Astrocyte (in vitro differentiated cells and primary cell): ENCODE measurements around the gene TBX18. TPM values are rescaled to one million over a fixed set of nuclear protein-coding genes. Genes with fewer than 3 reads are reported as not detected.
A peak's percentile ranks its signal among the peaks of the same experiment; 100 is the strongest.

ENCODE experiments used
- DNase-seq: peaks from one replicate; pipeline ENCODE4 v3.0.0-alpha.2; 2010; ENCODE audit warnings: low read depth
- FAIRE-seq: peaks from 2 replicates; lab custom pipeline; 2011; peaks lifted over from hg19 to GRCh38; lab: Jason Lieb, UNC
- H2AFZ ChIP-seq: 2 replicates; pipeline ENCODE4 v1.6.0; 2012; ENCODE audit warnings: low read depth, low read length, inconsistent platforms
- H3K27ac ChIP-seq: 2 replicates; pipeline ENCODE4 v1.5.1; 2011; ENCODE audit warnings: low read depth, low read length, inconsistent platforms
- H3K27me3 ChIP-seq: 2 replicates; pipeline ENCODE4 v1.6.0; 2011; ENCODE audit warnings: low read length, inconsistent platforms; ENCODE audit not compliant: insufficient read depth
- H3K36me3 ChIP-seq: 2 replicates; pipeline ENCODE4 v1.5.1; 2011; ENCODE audit warnings: low read length, inconsistent platforms; ENCODE audit not compliant: insufficient read depth
- H3K4me1 ChIP-seq: 2 replicates; pipeline ENCODE4 v1.5.1; 2011; ENCODE audit warnings: low read length, inconsistent platforms; ENCODE audit not compliant: insufficient read depth
- H3K4me2 ChIP-seq: 2 replicates; pipeline ENCODE4 v1.6.0; 2012; ENCODE audit warnings: low read length, inconsistent platforms
- H3K4me3 ChIP-seq: 2 replicates; pipeline ENCODE4 v1.5.1; 2011; ENCODE audit warnings: low read depth, mild to moderate bottlenecking, low read length, inconsistent platforms; ENCODE audit not compliant: insufficient read depth
- H3K79me2 ChIP-seq: 2 replicates; pipeline ENCODE4 v1.6.0; 2012; ENCODE audit warnings: mild to moderate bottlenecking, low read length, inconsistent platforms; ENCODE audit not compliant: insufficient read depth
- H3K9ac ChIP-seq: 2 replicates; pipeline ENCODE4 v1.6.0; 2012; ENCODE audit warnings: mild to moderate bottlenecking, low read length, inconsistent platforms
- H3K9me3 ChIP-seq: 2 replicates; pipeline ENCODE4 v1.5.1; 2012; ENCODE audit warnings: low read depth, mild to moderate bottlenecking, low read length, inconsistent platforms; ENCODE audit not compliant: insufficient read depth
- H4K20me1 ChIP-seq: 2 replicates; pipeline ENCODE4 v1.6.0; 2012; ENCODE audit warnings: low read length, inconsistent platforms; ENCODE audit not compliant: insufficient read depth
- H3K27ac Mint-ChIP-seq: one replicate; pipeline ENCODE4 v1.8.0; 2021; ENCODE audit warnings: mild to moderate bottlenecking, mixed read lengths; ENCODE audit not compliant: unreplicated experiment
- H3K27me3 Mint-ChIP-seq: one replicate; pipeline ENCODE4 v1.8.0; 2021; ENCODE audit warnings: low read depth, mixed read lengths; ENCODE audit not compliant: unreplicated experiment
- H3K36me3 Mint-ChIP-seq: one replicate; pipeline ENCODE4 v1.8.0; 2021; ENCODE audit warnings: low read depth, mixed read lengths; ENCODE audit not compliant: unreplicated experiment
- H3K4me1 Mint-ChIP-seq: one replicate; pipeline ENCODE4 v1.8.0; 2021; ENCODE audit warnings: low read depth, mixed read lengths; ENCODE audit not compliant: unreplicated experiment
- H3K4me3 Mint-ChIP-seq: one replicate; pipeline ENCODE4 v1.8.0; 2021; ENCODE audit warnings: mild to moderate bottlenecking, moderate library complexity, mixed read lengths; ENCODE audit not compliant: unreplicated experiment
- H3K9me3 Mint-ChIP-seq: one replicate; pipeline ENCODE4 v1.8.0; 2021; ENCODE audit warnings: mild to moderate bottlenecking, mixed read lengths; ENCODE audit not compliant: unreplicated experiment
- CTCF ChIP-seq: IDR thresholded peaks from 2 replicates; pipeline ENCODE4 v1.5.1; 2011; ENCODE audit warnings: low read depth, mild to moderate bottlenecking, inconsistent platforms, low read length, moderate library complexity; ENCODE audit not compliant: insufficient read depth
- EZH2 ChIP-seq: IDR thresholded peaks from 2 replicates; pipeline ENCODE4 v1.6.1; 2012; ENCODE audit warnings: mild to moderate bottlenecking, low read length, inconsistent platforms; ENCODE audit not compliant: insufficient read depth
- total RNA-seq: library from RNA; stranded (reverse); gene quantifications from 2 replicates; pipeline ENCODE4 v1.2.1, GENCODE V29; 2021

Gene TBX18
- total RNA-seq, 1 donor from 2014 or later, result 12.5 TPM

- Histone ChIP-seq H3K79me2 (no peaks in the 10 kb centered on the region), H3K4me2 (no peak overlapping the region), H3K4me3 (no peak overlapping the region), H3K9ac (no peak overlapping the region), H3K36me3 (peaks cover 2% of the 10 kb centered on the region), H3K27ac (no peak overlapping the region), H3K4me1 (no peaks in the 10 kb centered on the region), H3K9me3 (no peaks in the 10 kb centered on the region), H3K27me3 (no peaks in the 10 kb centered on the region), H2AFZ (no peak overlapping the region), H4K20me1 (no peaks in the 10 kb centered on the region)
- peaks cover 7% of the 10 kb centered on the region for H3K36me3 Mint-ChIP-seq
- TF ChIP-seq CTCF (no peak), EZH2 (no peak)
- H3K4me3 Mint-ChIP-seq, result no peak overlapping the region
- DNase-seq (no peak), FAIRE-seq (no peak)
- H3K27me3 Mint-ChIP-seq, result no peaks in the 10 kb centered on the region
- H3K9me3 Mint-ChIP-seq, result peaks cover 3% of the 10 kb centered on the region
- no peak overlapping the region for H3K27ac Mint-ChIP-seq
- H3K4me1 Mint-ChIP-seq, result peaks cover 3% of the 10 kb centered on the region
Measured at GRCh38 chr6:84731901-84732300, 32.5 kb downstream of the TBX18 start.

GRCh38 chr6:84731401-84731800, 33.0 kb downstream of the TBX18 start:
- FAIRE-seq (no peak), DNase-seq (no peak)
- Histone ChIP-seq H3K4me3 (no peak overlapping the region), H3K36me3 (no peaks in the 10 kb centered on the region), H3K4me1 (no peaks in the 10 kb centered on the region), H4K20me1 (no peaks in the 10 kb centered on the region), H3K4me2 (no peak overlapping the region), H3K9me3 (no peaks in the 10 kb centered on the region), H3K9ac (no peak overlapping the region), H3K27me3 (no peaks in the 10 kb centered on the region), H3K27ac (no peak overlapping the region), H3K79me2 (no peaks in the 10 kb centered on the region), H2AFZ (no peak overlapping the region)
- no peak overlapping the region for H3K4me3 Mint-ChIP-seq
- no peaks in the 10 kb centered on the region for H3K27me3 Mint-ChIP-seq
- H3K27ac Mint-ChIP-seq, result no peak overlapping the region
- no peaks in the 10 kb centered on the region for H3K9me3 Mint-ChIP-seq
- H3K36me3 Mint-ChIP-seq, result peaks cover 2% of the 10 kb centered on the region
- no peak for TF ChIP-seq EZH2
- no peak for TF ChIP-seq CTCF
- H3K4me1 Mint-ChIP-seq, result peaks cover 3% of the 10 kb centered on the region

GRCh38 chr6:84728602-84729001, 35.8 kb downstream of the TBX18 start:
- H4K20me1 ChIP-seq, result no peaks in the 10 kb centered on the region
- peaks cover 2% of the 10 kb centered on the region for H3K9me3 Mint-ChIP-seq
- H3K27ac Mint-ChIP-seq, result no peak overlapping the region
- no peaks in the 10 kb centered on the region for H3K79me2 ChIP-seq
- H3K27ac ChIP-seq, result no peak overlapping the region
- H3K36me3 Mint-ChIP-seq, result peaks cover 1% of the 10 kb centered on the region
- H3K27me3 Mint-ChIP-seq, result no peaks in the 10 kb centered on the region
- no peaks in the 10 kb centered on the region for H3K27me3 ChIP-seq
- H3K4me1 ChIP-seq, result no peaks in the 10 kb centered on the region
- no peak overlapping the region for H3K4me3 Mint-ChIP-seq
- H3K4me1 Mint-ChIP-seq, result peaks cover 3% of the 10 kb centered on the region
- no peak overlapping the region for H3K4me3 ChIP-seq
- DNase-seq, result no peak
- peaks cover 2% of the 10 kb centered on the region for H3K36me3 ChIP-seq
- no peak overlapping the region for H3K9ac ChIP-seq
- H2AFZ ChIP-seq, result no peak overlapping the region
- no peak overlapping the region for H3K4me2 ChIP-seq
- H3K9me3 ChIP-seq, result no peaks in the 10 kb centered on the region
- peak; percentile 62 for FAIRE-seq
- TF ChIP-seq CTCF (peak; percentile 44), EZH2 (no peak)
